Heart right ventricle (tissue), 16 donors: ENCODE results near the gene KRTAP1-5. TPM values are rescaled to one million over a fixed set of nuclear protein-coding genes. Genes with fewer than 3 reads are reported as not detected.
"Not testable (repeated sequence)": the region's sequence is repeated elsewhere in the genome, so short reads cannot be mapped to it uniquely, and the experiment has no call there.

ENCODE experiments used
- ATAC-seq, 8 donors: fragments of 200-7000 bp; cut with Tn5 transposase; one replicate each; pipeline ENCODE4 v1.9.1; 2020; ENCODE audit warnings: mild to moderate bottlenecking in 8 of 8, moderate library complexity in 8 of 8, moderate number of reproducible peaks in 1 of 8
- DNase-seq, 2 donors: peaks; one replicate each; pipeline ENCODE4 v3.0.0-alpha.2; 2020
- H3K27ac ChIP-seq, 10 donors: fragments of 200-600 bp; sonication (generic) in 2 of 10; one replicate each; pipeline versions ENCODE4 v1.5.0 to v1.8.0; 2020 to 2022; ENCODE audit warnings: mild to moderate bottlenecking in 3 of 10
- H3K27me3 ChIP-seq, 7 donors: fragments of 200-600 bp; one replicate each; pipeline ENCODE4 v1.8.0; 2021 to 2022; ENCODE audit warnings: mild to moderate bottlenecking in 2 of 7
- H3K36me3 ChIP-seq, 9 donors: fragments of 200-600 bp; sonication (generic) in 1 of 9; one replicate each; pipeline versions ENCODE4 v1.5.0 to v1.8.0; 2020 to 2022; ENCODE audit warnings: mild to moderate bottlenecking in 2 of 9
- H3K4me1 ChIP-seq, 9 donors: fragments of 200-600 bp; sonication (generic) in 1 of 9; one replicate each; pipeline versions ENCODE4 v1.5.0 to v1.8.0; 2020 to 2022; ENCODE audit warnings: mild to moderate bottlenecking in 4 of 9
- H3K4me3 ChIP-seq, 10 donors: fragments of 200-600 bp; sonication (generic) in 2 of 10; one replicate each; pipeline versions ENCODE4 v1.5.0 to v1.8.0; 2020 to 2022; ENCODE audit warnings: mild to moderate bottlenecking in 7 of 10, moderate library complexity in 2 of 10
- H3K9me3 ChIP-seq, 11 donors: fragments of 200-600 bp in 10 of 11; sonication (generic) in 2 of 11; one replicate each; pipeline versions ENCODE4 v1.5.0 to v1.8.0; 2013 to 2022; ENCODE audit warnings: mild to moderate bottlenecking in 2 of 11, control low read depth in 1 of 11, moderate library complexity in 1 of 11
- CTCF ChIP-seq, 9 donors: fragments of 200-600 bp; sonication (generic) in 2 of 9; IDR thresholded peaks; one replicate each; pipeline versions ENCODE4 v1.5.0 to v1.8.0; 2021 to 2022; ENCODE audit warnings: antibody characterized with exemption in 9 of 9, mild to moderate bottlenecking in 5 of 9, moderate library complexity in 1 of 9
- WGBS, 2 donors: extraction: QIAGEN DNeasy Blood & Tissue Kit; methylation state at CpG; one replicate each; pipeline ENCODE4 v1.1.7; 2013; ENCODE audit warnings: inconsistent platforms in 1 of 2; 5-methylcytosine and 5-hydroxymethylcytosine counted together
- intact Hi-C, 10 donors: fragments of 100-400 bp; cut with DNase I; formaldehyde crosslinking; loops; one replicate each; pipeline versions ENCODE4 v1.11.1 to v1.14.2; 2022
- polyA plus RNA-seq, 2 donors: library from polyadenylated mRNA; stranded (reverse); fragments of 200-250 nt; gene quantifications; one replicate each; pipeline ENCODE4 v1.2.3, GENCODE V29; 2013
- total RNA-seq, 10 donors: library from RNA; stranded (reverse); fragmentation: NEBNext Ultra II Directional in 3 of 10; extraction: Animal tissue kit (Norgen Biotek cat#: 25700) in 3 of 10; gene quantifications; one replicate each; pipeline versions ENCODE4 v1.2.1 to v1.2.4, GENCODE V29; 2021 to 2023
- donor health status: Arrhythmogenic right ventricular cardiomyopathy.
- donor health status: ischemic (EF 13 %, LVEDD 7.1; RV severe dilation, severe dysfunction).
- donor health status: healthy with polysubstance abuse.
- donor health status: DM: no; HTN: yes; CAD: no.
- donor health status: DM: no; HTN: no; CAD: no.
- donor health status: ischemic (EF 25% LVEDD 6.9; RV normal size, moderate dysfunction).
- donor health status: ischemic (EF 25% LVEDD 5.7; RV mildly dilated, moderate dysfunction).
- donor health status: healthy.
- donor health status: DM: yes; HTN: yes; CAD: no.
- donor health status: Ischemic cardiomyopathy.
- donor health status: ischemic (EF 35%, LVEDD 5.7; RV mildly dilated, moderate dysfunction).
- donor health status: nonischemic (EF 11% LVEDD 7.7; RV severe dilation, severe dysfunction).
- donor health status: DM: yes; HTN: yes; CAD: no.
- donor health status: PGD.
- donor health status: ischemic (EF 29% LVEDD 5.4; RV normal size, mild dysfunction).
- donor health status: nonischemic (EF 23%, LVEDD 6.1; RV moderate dilation, normal function).

Gene KRTAP1-5
- total and polyA plus RNA-seq, 12 donors = not detected

GRCh38 chr17:41064301-41064700 is 37.3 kb upstream of the KRTAP1-5 start:
- 84 to 87% methylated on average over 1 of the region's 1 CpG for WGBS, 2 donors
- TF ChIP-seq CTCF (IDR thresholded peaks at IDR 0.05) = no peak
- Histone ChIP-seq H3K27me3 (peaks cover 0 to 53% (median 35%) of the 10 kb centered on the region in 7 donors), H3K4me3 (no peak overlapping the region), H3K4me1 (no peaks in the 10 kb centered on the region), H3K36me3 (no peaks in the 10 kb centered on the region), H3K27ac (no peak overlapping the region), H3K9me3 (no peaks in the 10 kb centered on the region)
- ATAC-seq (no peak), DNase-seq (no peak)
- intact Hi-C loops = no loop called here

- ATAC-seq (no peak), DNase-seq (no peak)
- intact Hi-C loops = no loop called here
- WGBS, 2 donors = 89% methylated on average over 4 of the region's 4 CpGs
- Histone ChIP-seq H3K4me3 (no peak overlapping the region), H3K9me3 (no peaks in the 10 kb centered on the region), H3K4me1 (no peaks in the 10 kb centered on the region), H3K27ac (no peak overlapping the region), H3K36me3 (no peaks in the 10 kb centered on the region), H3K27me3 (peaks cover 0 to 61% (median 43%) of the 10 kb centered on the region in 7 donors)
- no peak for TF ChIP-seq CTCF (IDR thresholded peaks at IDR 0.05)
Measured at GRCh38 chr17:41063449-41063848, 36.4 kb upstream of the KRTAP1-5 start.

GRCh38 chr17:41061964-41062363 is 35.0 kb upstream of the KRTAP1-5 start:
- DNase-seq (no peak), ATAC-seq (no peak)
- Histone ChIP-seq H3K36me3 (no peaks in the 10 kb centered on the region), H3K9me3 (peaks cover 0 to 7% (median 0%) of the 10 kb centered on the region in 11 donors), H3K4me3 (no peak overlapping the region), H3K4me1 (no peaks in the 10 kb centered on the region), H3K27me3 (peaks cover 0 to 76% (median 51%) of the 10 kb centered on the region in 7 donors), H3K27ac (no peak overlapping the region)
- WGBS, 2 donors = 69 to 76% methylated on average over 1 of the region's 1 CpG
- intact Hi-C loops = no loop called here
- TF ChIP-seq CTCF (IDR thresholded peaks at IDR 0.05) = no peak

- no peaks in the 10 kb centered on the region for H3K4me1 ChIP-seq
- no peaks in the 10 kb centered on the region for H3K36me3 ChIP-seq
- DNase-seq (no peak), ATAC-seq (no peak)
- H3K27ac ChIP-seq = no peak within 1 kb of the TSS
- peaks cover 0 to 7% (median 0%) of the 10 kb centered on the region in 11 donors for H3K9me3 ChIP-seq
- WGBS, 2 donors = 60 to 61% methylated on average over 6 of the region's 6 CpGs
- intact Hi-C loops = no loop called here
- no peak within 1 kb of the TSS for H3K4me3 ChIP-seq
- H3K27me3 ChIP-seq = peaks cover 0 to 82% (median 58%) of the 10 kb centered on the region in 7 donors
- TF ChIP-seq CTCF (IDR thresholded peaks at IDR 0.05) = no peak
Measured at GRCh38 chr17:41060052-41060604, 33.1 kb upstream of the KRTAP1-5 start, which contains the start of gene KRTAP2-3. Gene KRTAP2-3 (minus strand): TSS chr17:41060114. CDS start chr17:41060050, 64 bp downstream.

- H3K36me3 ChIP-seq, intact Hi-C loops, H3K27ac ChIP-seq, H3K9me3 ChIP-seq, H3K4me3 ChIP-seq, DNase-seq, H3K4me1 ChIP-seq: not testable (repeated sequence)
- H3K27me3 ChIP-seq = peaks cover 0 to 76% (median 55%) of the 10 kb centered on the region in 7 donors
- WGBS, 2 donors = 23 to 28% methylated on average over 9 to 12 of the region's 31 CpGs
- peak in 1 of 8 donors; percentile 53 for ATAC-seq
Measured at GRCh38 chr17:41059276-41060051, 32.5 kb upstream of the KRTAP1-5 start.
